Transverse colon (tissue), 4 donors: Measurements from ENCODE around the gene CDYL. TPM values are rescaled to one million over a fixed set of nuclear protein-coding genes. Genes with fewer than 3 reads are reported as not detected.

ENCODE experiments used
- DNase-seq: peaks from one replicate; pipeline ENCODE4 v3.0.0-alpha.2; 2019
- H3K27ac ChIP-seq, 4 donors: fragments of 200-600 bp; sonication (generic); 2 replicates each; pipeline ENCODE4 v1.5.1; 2016 to 2018; ENCODE audit warnings: inconsistent platforms in 4 of 4
- H3K27me3 ChIP-seq: fragments of 200-600 bp; sonication (generic); 2 replicates; pipeline ENCODE4 v1.5.1; 2017; ENCODE audit warnings: inconsistent platforms
- H3K36me3 ChIP-seq, 4 donors: fragments of 200-600 bp; sonication (generic); 2 replicates each; pipeline ENCODE4 v1.5.1; 2017 to 2019; ENCODE audit warnings: inconsistent platforms in 4 of 4
- H3K4me1 ChIP-seq, 4 donors: fragments of 200-600 bp; sonication (generic); 2 replicates each; pipeline ENCODE4 v1.5.1; 2017 to 2020; ENCODE audit warnings: inconsistent platforms in 4 of 4
- H3K4me3 ChIP-seq, 4 donors: fragments of 200-600 bp; sonication (generic); 1 replicate in 1 of 4; 2 replicates in 3 of 4; pipeline versions ENCODE4 v1.5.1 to v1.6.1; 2017 to 2019; ENCODE audit warnings: inconsistent platforms in 4 of 4
- H3K9me3 ChIP-seq, 2 donors: fragments of 200-600 bp; sonication (generic); 2 replicates each; pipeline ENCODE4 v1.5.1; 2017 to 2019; ENCODE audit warnings: inconsistent platforms in 2 of 2
- EP300 ChIP-seq: sonication (generic); formaldehyde crosslinking; IDR thresholded peaks from one replicate; pipeline ENCODE4 v1.6.1; 2017; ENCODE audit warnings: antibody characterized with exemption, low read depth
- POLR2A ChIP-seq: fragments of 450-650 bp; IDR thresholded peaks from one replicate; pipeline ENCODE4 v1.6.1; 2016; ENCODE audit warnings: antibody characterized with exemption, mild to moderate bottlenecking, moderate library complexity
- POLR2AphosphoS5 ChIP-seq, 3 donors: sonication (generic); formaldehyde crosslinking; IDR thresholded peaks; one replicate each; pipeline ENCODE4 v1.6.1; 2016; ENCODE audit warnings: antibody characterized with exemption in 3 of 3
- whole genome bisulfite sequencing, 2 donors: methylation state at CpG; one replicate each; pipeline ENCODE4 v1.1.5; 2018; ENCODE audit warnings: low coverage in 1 of 2; 5-methylcytosine and 5-hydroxymethylcytosine counted together
- in situ Hi-C, 4 donors: fragments of 200-750 bp; cut with MboI; loops; one replicate each; pipeline versions ENCODE4 v1.15.0 to v1.15.1; 2017; ENCODE audit warnings: low sequenced_read_pairs in 3 of 4, low pct_ligation_motif_present in 1 of 4, low pct_unique_long_range_greater_than_20kb in 1 of 4
- intact Hi-C: fragments of 100-400 bp; cut with DNase I; formaldehyde crosslinking; loops from one replicate; pipeline ENCODE4 v1.15.1; 2023; ENCODE audit warnings: low total_unique reads
- total RNA-seq, 4 donors: library from RNA; depleted of rRNA; stranded (reverse); fragments of >200 nt; gene quantifications; one replicate each; pipeline ENCODE4 v1.1.0, GENCODE V29; 2016
- TF ChIP-seq, protein P1 (sequence below), 5 experiments: fragments of 200-600 bp in 3 of 5; fragments of 450-650 bp in 2 of 5; sonication (generic) in 3 of 5; IDR thresholded peaks; 1 replicate in 2 of 5; 2 replicates in 3 of 5; pipeline ENCODE4 v1.5.1; 2016 to 2017; ENCODE audit warnings: antibody characterized with exemption in 5 of 5, inconsistent platforms in 3 of 5, mild to moderate bottlenecking in 2 of 5, moderate library complexity in 1 of 5

CDYL gene
- total RNA-seq, 4 donors from 2014 or later: 23.6 to 40.8 (median 30.0) TPM

- TF ChIP-seq POLR2AphosphoS5 (IDR thresholded peaks at IDR 0.05): no peak
- no peak for TF ChIP-seq POLR2A
- TF ChIP-seq EP300: no peak
- TF ChIP-seq, protein P1, sequence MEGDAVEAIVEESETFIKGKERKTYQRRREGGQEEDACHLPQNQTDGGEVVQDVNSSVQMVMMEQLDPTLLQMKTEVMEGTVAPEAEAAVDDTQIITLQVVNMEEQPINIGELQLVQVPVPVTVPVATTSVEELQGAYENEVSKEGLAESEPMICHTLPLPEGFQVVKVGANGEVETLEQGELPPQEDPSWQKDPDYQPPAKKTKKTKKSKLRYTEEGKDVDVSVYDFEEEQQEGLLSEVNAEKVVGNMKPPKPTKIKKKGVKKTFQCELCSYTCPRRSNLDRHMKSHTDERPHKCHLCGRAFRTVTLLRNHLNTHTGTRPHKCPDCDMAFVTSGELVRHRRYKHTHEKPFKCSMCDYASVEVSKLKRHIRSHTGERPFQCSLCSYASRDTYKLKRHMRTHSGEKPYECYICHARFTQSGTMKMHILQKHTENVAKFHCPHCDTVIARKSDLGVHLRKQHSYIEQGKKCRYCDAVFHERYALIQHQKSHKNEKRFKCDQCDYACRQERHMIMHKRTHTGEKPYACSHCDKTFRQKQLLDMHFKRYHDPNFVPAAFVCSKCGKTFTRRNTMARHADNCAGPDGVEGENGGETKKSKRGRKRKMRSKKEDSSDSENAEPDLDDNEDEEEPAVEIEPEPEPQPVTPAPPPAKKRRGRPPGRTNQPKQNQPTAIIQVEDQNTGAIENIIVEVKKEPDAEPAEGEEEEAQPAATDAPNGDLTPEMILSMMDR (IDR thresholded peaks at IDR 0.05): no peak
- H3K4me1 ChIP-seq: peaks cover 0 to 28% (median 7%) of the 10 kb centered on the region in 4 donors
- H3K27me3 ChIP-seq: no peaks in the 10 kb centered on the region
- H3K27ac ChIP-seq: no peak overlapping the region
- H3K4me3 ChIP-seq: no peak overlapping the region
- H3K9me3 ChIP-seq: no peaks in the 10 kb centered on the region
- 84 to 87% methylated on average over 3 to 4 of the region's 4 CpGs for WGBS, 2 donors
- H3K36me3 ChIP-seq: no peaks in the 10 kb centered on the region
- in situ Hi-C loops: no loop called here
- intact Hi-C loops: no loop called here
- no peak for DNase-seq
Observed at GRCh38 chr6:4853349-4853748, 77.1 kb downstream of the CDYL start.

GRCh38 chr6:4853782-4854511 lies 77.7 kb downstream of the CDYL start:
- H3K27ac ChIP-seq: no peak overlapping the region
- no peak overlapping the region for H3K4me3 ChIP-seq
- H3K9me3 ChIP-seq: no peaks in the 10 kb centered on the region
- in situ Hi-C loops (no loop called here), intact Hi-C loops (no loop called here)
- H3K27me3 ChIP-seq: no peaks in the 10 kb centered on the region
- H3K4me1 ChIP-seq: peaks cover 0 to 28% (median 9%) of the 10 kb centered on the region in 4 donors
- 82 to 84% methylated on average over 9 to 16 of the region's 16 CpGs for WGBS, 2 donors
- H3K36me3 ChIP-seq: no peaks in the 10 kb centered on the region
- TF ChIP-seq POLR2A: no peak
- TF ChIP-seq EP300: no peak
- no peak for DNase-seq

- Histone ChIP-seq H3K9me3 (no peaks in the 10 kb centered on the region), H3K4me3 (no peak overlapping the region), H3K27ac (no peak overlapping the region), H3K4me1 (peaks cover 0 to 29% (median 11%) of the 10 kb centered on the region in 4 donors), H3K27me3 (no peaks in the 10 kb centered on the region), H3K36me3 (no peaks in the 10 kb centered on the region)
- 93 to 94% methylated on average over 3 of the region's 3 CpGs for WGBS, 2 donors
- in situ Hi-C loops: no loop called here
- TF ChIP-seq POLR2AphosphoS5 (IDR thresholded peaks at IDR 0.05): no peak
- no peak for TF ChIP-seq EP300
- TF ChIP-seq, protein P1 (IDR thresholded peaks at IDR 0.05): no peak
- no peak for TF ChIP-seq POLR2A
- DNase-seq: no peak
- intact Hi-C loops: no loop called here
Observed at GRCh38 chr6:4856785-4857184, 80.6 kb downstream of the CDYL start.

GRCh38 chr6:4858194-4859015 lies 82.2 kb downstream of the CDYL start:
- Histone ChIP-seq H3K4me1 (peaks cover 0 to 25% (median 11%) of the 10 kb centered on the region in 4 donors), H3K27me3 (no peaks in the 10 kb centered on the region), H3K4me3 (no peak overlapping the region), H3K9me3 (no peaks in the 10 kb centered on the region), H3K36me3 (no peaks in the 10 kb centered on the region), H3K27ac (no peak overlapping the region)
- in situ Hi-C loops (no loop called here), intact Hi-C loops (no loop called here)
- no peak for TF ChIP-seq EP300
- no peak for TF ChIP-seq POLR2AphosphoS5 (IDR thresholded peaks at IDR 0.05)
- TF ChIP-seq POLR2A: no peak
- TF ChIP-seq, protein P1 (IDR thresholded peaks at IDR 0.05): no peak
- 36 to 65% methylated on average over 3 to 8 of the region's 8 CpGs for WGBS, 2 donors
- DNase-seq: no peak
